NCI-H1092 (cell line): ENCODE measurements around the gene DDX11.
"Not testable (repeated sequence)": the region's sequence is repeated elsewhere in the genome, so short reads cannot be mapped to it uniquely, and the experiment has no call there.

Experiments used
- DNase-seq: peaks from one replicate; lab custom pipeline; 2025; lab: John Stamatoyannopoulos, UW

The DDX11 gene

DNA sequence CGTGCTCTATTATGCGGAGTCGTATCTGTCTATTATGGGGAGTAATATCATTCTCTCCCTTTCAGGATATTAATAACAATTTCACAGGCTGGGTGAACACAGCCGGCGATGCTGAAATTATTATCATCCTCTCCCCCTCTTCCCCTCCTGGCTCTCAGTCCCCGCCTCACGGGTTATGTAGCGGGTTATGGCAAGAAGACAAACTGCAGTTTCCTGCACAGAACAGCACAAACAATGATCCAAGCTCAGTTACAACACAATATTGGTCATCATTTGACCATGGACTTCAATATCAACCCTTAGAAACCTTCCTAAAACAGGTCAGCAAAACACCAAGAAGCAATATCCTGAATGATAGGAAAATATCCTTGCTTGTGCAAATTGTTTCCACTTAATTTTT, 50.5 kb downstream of the DDX11 start:
- not testable (repeated sequence) for DNase-seq

GRCh38 chr12:31125171-31125570, 51.5 kb downstream of the DDX11 start:
- DNase-seq = not testable (repeated sequence)

GRCh38 chr12:31127209-31127848, 53.7 kb downstream of the DDX11 start:
- DNase-seq = not testable (repeated sequence)

GRCh38 chr12:31136581-31136980, 62.9 kb downstream of the DDX11 start:
- DNase-seq = not testable (repeated sequence)

- DNase-seq = not testable (repeated sequence)
Measured at GRCh38 chr12:31144768-31145167, 71.1 kb downstream of the DDX11 start.

GRCh38 chr12:31145296-31145695, 71.6 kb downstream of the DDX11 start:
- not testable (repeated sequence) for DNase-seq

DNA sequence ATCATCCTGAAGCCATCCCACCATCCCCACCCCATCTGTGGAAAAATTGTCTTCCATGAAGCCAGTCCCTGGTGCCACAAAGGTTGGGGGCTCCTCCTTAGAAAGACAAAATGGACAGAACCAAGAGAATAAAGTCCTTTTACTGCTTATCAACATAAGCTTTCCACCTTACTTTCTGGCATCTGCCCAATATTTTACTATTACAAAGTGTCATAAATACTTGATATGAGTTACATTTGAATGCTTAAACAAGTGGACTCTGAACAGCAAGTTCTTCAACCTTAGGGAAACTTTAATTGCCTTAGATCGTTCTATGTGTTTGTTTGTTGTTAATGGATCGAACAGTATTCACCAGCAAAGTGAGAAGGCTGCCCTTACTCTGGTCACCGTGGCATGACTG, 73.8 kb downstream of the DDX11 start:
- not testable (repeated sequence) for DNase-seq

DNA sequence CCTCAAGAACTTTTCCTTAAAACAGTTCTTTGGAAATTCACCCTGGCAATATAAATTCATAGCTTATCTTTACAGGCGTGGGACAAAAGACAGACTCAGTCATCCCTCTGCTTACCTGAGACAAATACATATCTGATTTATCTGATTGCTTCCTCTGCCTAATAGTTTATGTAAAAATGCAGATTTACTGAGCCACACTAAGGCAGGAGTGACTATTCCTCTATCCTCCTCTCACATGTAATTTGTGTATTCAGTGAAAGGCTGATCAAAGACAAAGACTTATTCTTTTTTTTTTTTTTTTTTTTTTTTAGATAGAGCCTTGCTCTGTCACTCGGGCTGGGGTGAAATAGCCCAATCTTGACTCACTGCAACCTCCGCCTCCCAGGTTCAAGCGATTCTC, 77.1 kb downstream of the DDX11 start:
- not testable (repeated sequence) for DNase-seq
